Gastroesophageal sphincter (tissue), 3 donors: ENCODE data around the gene NUAK2.

ENCODE experiments used
- POLR2A ChIP-seq, 2 donors: fragments of 450-650 bp; IDR thresholded peaks; one replicate each; pipeline ENCODE4 v1.6.1; 2017; ENCODE audit warnings: antibody characterized with exemption in 2 of 2, mild to moderate bottlenecking in 2 of 2, moderate library complexity in 1 of 2
- POLR2AphosphoS5 ChIP-seq: sonication (generic); formaldehyde crosslinking; IDR thresholded peaks from one replicate; pipeline ENCODE4 v1.6.1; 2017; ENCODE audit warnings: antibody characterized with exemption
- TF ChIP-seq, protein P1 (sequence below), 4 experiments: fragments of 200-600 bp in 2 of 4; fragments of 450-650 bp in 2 of 4; sonication (generic) in 1 of 4; IDR thresholded peaks; one replicate each; pipeline ENCODE4 v1.5.1; 2017 to 2019; ENCODE audit warnings: antibody characterized with exemption in 4 of 4, mild to moderate bottlenecking in 2 of 4, moderate library complexity in 2 of 4

DNA sequence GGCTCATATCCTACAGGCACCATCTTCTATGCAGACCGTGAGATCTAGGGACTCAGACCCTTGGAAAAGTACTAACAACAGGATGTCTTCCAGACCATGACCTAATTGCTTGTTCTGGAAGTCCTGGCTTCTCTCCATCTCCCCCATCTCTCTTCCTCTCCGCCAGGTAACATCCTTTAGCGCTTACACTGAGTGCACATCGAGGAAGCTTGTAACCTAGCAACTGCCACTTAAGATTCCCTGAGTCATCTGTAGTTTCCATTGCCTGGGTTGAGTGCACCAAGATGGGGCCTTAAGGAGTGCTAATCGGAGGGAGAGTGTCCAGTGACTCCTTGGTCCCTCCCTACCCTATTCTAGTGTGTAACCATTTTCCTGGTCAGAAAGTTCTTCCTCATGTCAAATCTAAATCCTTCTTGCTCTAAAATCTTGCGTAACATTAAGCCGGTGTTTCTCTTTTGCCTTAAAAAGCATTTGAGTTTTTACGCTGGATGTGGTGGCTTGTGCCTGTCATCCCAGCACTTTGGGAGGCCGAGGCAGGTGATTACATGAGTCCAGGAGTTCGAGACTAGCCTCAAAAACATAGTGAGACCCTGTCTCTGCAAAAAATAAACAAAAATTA lies 25.5 kb upstream of the NUAK2 start:
- TF ChIP-seq POLR2AphosphoS5: no peak
- no peak for TF ChIP-seq POLR2A (IDR thresholded peaks at IDR 0.05)
- TF ChIP-seq, protein P1, sequence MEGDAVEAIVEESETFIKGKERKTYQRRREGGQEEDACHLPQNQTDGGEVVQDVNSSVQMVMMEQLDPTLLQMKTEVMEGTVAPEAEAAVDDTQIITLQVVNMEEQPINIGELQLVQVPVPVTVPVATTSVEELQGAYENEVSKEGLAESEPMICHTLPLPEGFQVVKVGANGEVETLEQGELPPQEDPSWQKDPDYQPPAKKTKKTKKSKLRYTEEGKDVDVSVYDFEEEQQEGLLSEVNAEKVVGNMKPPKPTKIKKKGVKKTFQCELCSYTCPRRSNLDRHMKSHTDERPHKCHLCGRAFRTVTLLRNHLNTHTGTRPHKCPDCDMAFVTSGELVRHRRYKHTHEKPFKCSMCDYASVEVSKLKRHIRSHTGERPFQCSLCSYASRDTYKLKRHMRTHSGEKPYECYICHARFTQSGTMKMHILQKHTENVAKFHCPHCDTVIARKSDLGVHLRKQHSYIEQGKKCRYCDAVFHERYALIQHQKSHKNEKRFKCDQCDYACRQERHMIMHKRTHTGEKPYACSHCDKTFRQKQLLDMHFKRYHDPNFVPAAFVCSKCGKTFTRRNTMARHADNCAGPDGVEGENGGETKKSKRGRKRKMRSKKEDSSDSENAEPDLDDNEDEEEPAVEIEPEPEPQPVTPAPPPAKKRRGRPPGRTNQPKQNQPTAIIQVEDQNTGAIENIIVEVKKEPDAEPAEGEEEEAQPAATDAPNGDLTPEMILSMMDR (IDR thresholded peaks at IDR 0.05): no peak
